PC-3 (cell line): ENCODE results near the gene TMEM43. TPM values are rescaled to one million over a fixed set of nuclear protein-coding genes. Genes with fewer than 3 reads are reported as not detected.
"Not testable (repeated sequence)": the region's sequence is repeated elsewhere in the genome, so short reads cannot be mapped to it uniquely, and the experiment has no call there.

Experiments
- ATAC-seq: fragments of 200-7000 bp; cut with Tn5 transposase; 2 replicates; pipeline ENCODE4 v1.9.1; 2020; ENCODE audit warnings: mild to moderate bottlenecking, moderate library complexity
- BruUV-seq: library from RNA; stranded (reverse); fragments of 400-500 nt; replicated peaks from 2 replicates; lab custom pipeline; 2021; lab: Mats Ljungman, UMichigan
- CTCF ChIA-PET: fragments of 300-600 bp; sonication (Branson Sonifier 250); formaldehyde crosslinking; loops from one replicate; lab custom pipeline; 2022; ENCODE audit warnings: antibody characterized with exemption; lab: Charles Lee
- POLR2A ChIA-PET: fragments of 300-600 bp; sonication (Branson Sonifier 250); formaldehyde crosslinking; loops from one replicate; lab custom pipeline; 2022; ENCODE audit warnings: antibody characterized with exemption; ENCODE audit not compliant: unreplicated experiment; lab: Charles Lee
- DNase-seq: peaks from one replicate; pipeline ENCODE4 v3.0.0-alpha.2; 2015
- H2AFZ ChIP-seq: fragments of 300-600 bp; sonication (generic); 2 replicates; pipeline ENCODE4 v1.6.0; 2016; ENCODE audit warnings: antibody characterized with exemption, low read length
- H3F3A ChIP-seq: fragments of 300-600 bp; sonication (generic); one replicate; pipeline ENCODE4 v1.6.0; 2017; ENCODE audit warnings: antibody characterized with exemption, low read length, control low read depth, mild to moderate bottlenecking; ENCODE audit not compliant: unreplicated experiment
- H3K27ac ChIP-seq: fragments of 300-600 bp; sonication (generic); 2 replicates; pipeline ENCODE4 v1.5.1; 2016; ENCODE audit warnings: mild to moderate bottlenecking, low read length
- H3K27me3 ChIP-seq: fragments of 300-600 bp; sonication (generic); 2 replicates; pipeline ENCODE4 v1.6.1; 2016; ENCODE audit warnings: low read length, mixed read lengths
- H3K36me3 ChIP-seq: fragments of 300-600 bp; sonication (generic); 2 replicates; pipeline ENCODE4 v1.6.1; 2016; ENCODE audit warnings: low read depth, mixed run types, low read length, mixed read lengths
- H3K4me1 ChIP-seq: fragments of 300-600 bp; sonication (generic); 2 replicates; pipeline ENCODE4 v1.5.1; 2016; ENCODE audit warnings: low read length; ENCODE audit not compliant: insufficient read depth
- H3K4me2 ChIP-seq: fragments of 300-600 bp; sonication (generic); 2 replicates; pipeline ENCODE4 v1.6.0; 2016; ENCODE audit warnings: low read length
- H3K4me3 ChIP-seq: fragments of 300-600 bp; sonication (generic); 2 replicates; pipeline ENCODE4 v1.5.1; 2016; ENCODE audit warnings: mild to moderate bottlenecking, low read length, mixed read lengths
- H3K79me2 ChIP-seq: fragments of 300-600 bp; sonication (generic); 2 replicates; pipeline ENCODE4 v1.6.1; 2017; ENCODE audit warnings: low read length, mixed read lengths
- H3K9ac ChIP-seq: fragments of 300-600 bp; sonication (generic); 2 replicates; pipeline ENCODE4 v1.6.0; 2016; ENCODE audit warnings: mild to moderate bottlenecking, low read length
- H3K9me2 ChIP-seq: fragments of 300-600 bp; sonication (generic); replicated peaks from 2 replicates; pipeline ENCODE4 v1.6.1; 2016; ENCODE audit warnings: mixed run types, low read length, mixed read lengths
- H3K9me3 ChIP-seq: fragments of 300-600 bp; sonication (generic); 2 replicates; pipeline ENCODE4 v1.6.1; 2016; ENCODE audit warnings: low read length, mixed read lengths
- H4K20me1 ChIP-seq: fragments of 300-600 bp; sonication (generic); 2 replicates; pipeline ENCODE4 v1.6.1; 2016; ENCODE audit warnings: low read length, mixed read lengths
- EZH2 ChIP-seq: fragments of 300-600 bp; sonication (generic); IDR thresholded peaks from one replicate; pipeline ENCODE4 v1.6.1; 2017; ENCODE audit warnings: antibody characterized with exemption, mild to moderate bottlenecking, low read length; ENCODE audit not compliant: unreplicated experiment
- EZH2phosphoT487 ChIP-seq: fragments of 300-600 bp; sonication (generic); IDR thresholded peaks from 2 replicates; pipeline ENCODE4 v1.6.1; 2018; ENCODE audit warnings: mild to moderate bottlenecking, antibody characterized with exemption, low read length, borderline replicate concordance
- intact Hi-C: fragments of 100-400 bp; cut with micrococcal nuclease; formaldehyde crosslinking; loops from 2 replicates; pipeline ENCODE4 v1.9.0; 2023
- total RNA-seq: library from RNA; depleted of rRNA; stranded (reverse); fragments of >200 nt; gene quantifications from 2 replicates; pipeline ENCODE4 v1.2.3, GENCODE V29; 2014
- TF ChIP-seq, protein P1 (sequence below): fragments of 300-600 bp; sonication (generic); conservative IDR thresholded peaks from 2 replicates; pipeline ENCODE4 v1.5.1; 2017; ENCODE audit warnings: antibody characterized with exemption, low read depth, mild to moderate bottlenecking, low read length

The TMEM43 gene
- total RNA-seq, 1 experiment from 2014 or later = 83.1 TPM

- H3K36me3 ChIP-seq = no peaks in the 10 kb centered on the region
- H3K27ac ChIP-seq = no peak overlapping the region
- CTCF ChIA-PET = no interaction called here
- TF ChIP-seq EZH2 (no peak), EZH2phosphoT487 (no peak)
- TF ChIP-seq, protein P1, sequence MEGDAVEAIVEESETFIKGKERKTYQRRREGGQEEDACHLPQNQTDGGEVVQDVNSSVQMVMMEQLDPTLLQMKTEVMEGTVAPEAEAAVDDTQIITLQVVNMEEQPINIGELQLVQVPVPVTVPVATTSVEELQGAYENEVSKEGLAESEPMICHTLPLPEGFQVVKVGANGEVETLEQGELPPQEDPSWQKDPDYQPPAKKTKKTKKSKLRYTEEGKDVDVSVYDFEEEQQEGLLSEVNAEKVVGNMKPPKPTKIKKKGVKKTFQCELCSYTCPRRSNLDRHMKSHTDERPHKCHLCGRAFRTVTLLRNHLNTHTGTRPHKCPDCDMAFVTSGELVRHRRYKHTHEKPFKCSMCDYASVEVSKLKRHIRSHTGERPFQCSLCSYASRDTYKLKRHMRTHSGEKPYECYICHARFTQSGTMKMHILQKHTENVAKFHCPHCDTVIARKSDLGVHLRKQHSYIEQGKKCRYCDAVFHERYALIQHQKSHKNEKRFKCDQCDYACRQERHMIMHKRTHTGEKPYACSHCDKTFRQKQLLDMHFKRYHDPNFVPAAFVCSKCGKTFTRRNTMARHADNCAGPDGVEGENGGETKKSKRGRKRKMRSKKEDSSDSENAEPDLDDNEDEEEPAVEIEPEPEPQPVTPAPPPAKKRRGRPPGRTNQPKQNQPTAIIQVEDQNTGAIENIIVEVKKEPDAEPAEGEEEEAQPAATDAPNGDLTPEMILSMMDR = no peak
- intact Hi-C loops = no loop called here
- H3K9me2 ChIP-seq = no peaks in the 10 kb centered on the region
- no peaks in the 10 kb centered on the region for H3F3A ChIP-seq
- peaks cover 8% of the 10 kb centered on the region; the same call in 1 of the 2 replicates for H3K27me3 ChIP-seq
- H4K20me1 ChIP-seq = no peaks in the 10 kb centered on the region
- POLR2A ChIA-PET = interaction anchor here (0.7 kb wide), 1 partner anchor 25 kb away, joined by 3 read pairs; no protein-coding TSS in a partner anchor
- no peaks in the 10 kb centered on the region for H3K9me3 ChIP-seq
- ATAC-seq (peak; percentile 73), DNase-seq (peak; percentile 72)
- H3K4me1 ChIP-seq = no peaks in the 10 kb centered on the region
- no peak overlapping the region for H3K4me3 ChIP-seq
- H3K79me2 ChIP-seq = no peaks in the 10 kb centered on the region
- H2AFZ ChIP-seq = no peak overlapping the region
- BruUV-seq = no TSS peak
- H3K9ac ChIP-seq = no peak overlapping the region
- no peak overlapping the region for H3K4me2 ChIP-seq
Observed at GRCh38 chr3:14093831-14094230, 31.0 kb upstream of the TMEM43 start.

DNA sequence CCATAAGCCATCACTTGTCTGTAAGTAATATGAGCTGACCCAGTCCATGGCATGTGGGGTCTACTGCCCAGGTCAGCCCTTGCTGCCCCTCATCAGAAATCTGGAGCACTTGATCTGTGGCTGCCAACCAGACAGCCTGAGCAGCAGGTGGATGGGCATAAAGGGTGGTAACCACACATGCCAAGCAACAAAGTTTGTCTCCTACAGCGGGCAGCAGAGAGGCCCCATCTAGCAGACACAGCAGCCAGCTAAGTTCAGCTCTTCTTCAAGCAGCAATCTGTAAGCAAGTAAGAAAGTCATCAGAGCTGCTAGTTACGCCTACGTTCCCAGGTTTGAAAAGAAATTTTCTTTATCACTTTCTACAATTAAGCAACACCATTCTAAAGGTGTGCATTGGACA lies 28.1 kb upstream of the TMEM43 start:
- intact Hi-C loops = no loop called here
- DNase-seq (peak; percentile 25), ATAC-seq (peak; percentile 62)
- H3K9me2 ChIP-seq = no peaks in the 10 kb centered on the region
- H3K4me2 ChIP-seq = no peak overlapping the region
- H3K27me3 ChIP-seq = peaks cover 21% of the 10 kb centered on the region; the same call in 1 of the 2 replicates
- H4K20me1 ChIP-seq = no peaks in the 10 kb centered on the region
- no peaks in the 10 kb centered on the region for H3K36me3 ChIP-seq
- no TSS peak for BruUV-seq
- TF ChIP-seq EZH2 = no peak
- TF ChIP-seq, protein P1 = no peak; the same call in 1 of the 2 replicates
- TF ChIP-seq EZH2phosphoT487 = no peak
- no peaks in the 10 kb centered on the region for H3F3A ChIP-seq
- no peaks in the 10 kb centered on the region for H3K79me2 ChIP-seq
- no peak overlapping the region for H3K4me3 ChIP-seq
- POLR2A ChIA-PET = no interaction called here
- no peaks in the 10 kb centered on the region for H3K4me1 ChIP-seq
- CTCF ChIA-PET = interaction anchor here (1.1 kb wide), 1 partner anchor 200 kb away, joined by 4 read pairs; no protein-coding TSS in a partner anchor
- no peak overlapping the region for H3K27ac ChIP-seq
- no peaks in the 10 kb centered on the region for H3K9me3 ChIP-seq
- no peak overlapping the region for H3K9ac ChIP-seq
- H2AFZ ChIP-seq = no peak overlapping the region

DNA sequence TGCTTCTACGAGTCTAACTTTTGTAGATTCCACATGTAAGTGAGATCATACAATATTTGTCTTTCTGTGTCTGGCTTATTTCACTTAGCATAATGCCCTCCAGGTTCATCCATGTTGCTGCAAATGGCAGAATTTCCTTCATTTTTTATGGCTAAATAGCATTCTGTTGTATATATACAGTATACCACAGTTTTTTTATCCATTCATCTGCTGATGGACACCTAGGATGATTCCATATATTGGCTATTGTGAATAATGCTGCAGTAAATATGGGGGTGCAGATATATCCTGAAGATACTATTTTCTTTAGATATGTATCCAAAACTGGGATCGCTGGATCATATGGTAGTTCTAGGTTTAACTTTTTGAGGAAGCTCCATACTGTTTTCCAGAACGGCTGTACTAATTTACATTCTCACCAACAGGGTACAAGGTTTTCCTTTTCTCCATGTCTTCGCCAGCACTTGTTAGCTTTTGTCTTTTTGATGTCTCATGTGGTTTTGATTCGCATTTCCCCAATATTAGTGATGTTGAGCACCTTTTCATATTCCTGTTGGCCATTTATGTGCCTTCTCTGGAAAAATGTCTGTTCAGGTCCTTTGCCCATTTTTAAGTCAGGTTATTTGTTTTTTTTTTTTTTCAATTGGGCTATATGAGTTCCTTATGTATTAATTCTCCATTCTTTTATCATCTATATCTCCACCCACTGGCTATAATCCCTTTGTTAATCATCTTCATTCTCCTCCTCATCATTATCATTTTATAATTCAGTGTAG lies 27.0 kb upstream of the TMEM43 start:
- Histone ChIP-seq H3F3A (no peaks in the 10 kb centered on the region), H3K4me1 (no peaks in the 10 kb centered on the region), H3K27me3 (peaks cover 22% of the 10 kb centered on the region; the same call in 1 of the 2 replicates), H3K4me3 (no peak overlapping the region), H3K9ac (no peak overlapping the region), H3K27ac (no peak overlapping the region), H2AFZ (no peak overlapping the region), H3K79me2 (no peaks in the 10 kb centered on the region), H4K20me1 (no peaks in the 10 kb centered on the region), H3K4me2 (no peak overlapping the region), H3K36me3 (no peaks in the 10 kb centered on the region), H3K9me3 (no peaks in the 10 kb centered on the region), H3K9me2 (no peaks in the 10 kb centered on the region)
- POLR2A ChIA-PET = no interaction called here
- ATAC-seq = no peak
- TF ChIP-seq EZH2 = no peak
- no peak for TF ChIP-seq EZH2phosphoT487
- TF ChIP-seq, protein P1 = no peak
- no TSS peak for BruUV-seq
- DNase-seq = no peak
- intact Hi-C loops = no loop called here
- CTCF ChIA-PET = interaction anchor here (1.1 kb wide), 1 partner anchor 201 kb away, joined by 4 read pairs; no protein-coding TSS in a partner anchor

GRCh38 chr3:14109821-14110220 lies 15.0 kb upstream of the TMEM43 start:
- intact Hi-C loops, POLR2A ChIA-PET, H3K4me2 ChIP-seq, H3K9ac ChIP-seq, H3K4me3 ChIP-seq, H3F3A ChIP-seq, ATAC-seq, H4K20me1 ChIP-seq, H3K27me3 ChIP-seq, BruUV-seq, H2AFZ ChIP-seq, H3K27ac ChIP-seq, H3K79me2 ChIP-seq, H3K9me3 ChIP-seq, CTCF ChIA-PET, DNase-seq, H3K9me2 ChIP-seq: not testable (repeated sequence)
- H3K4me1 ChIP-seq = peaks cover 13% of the 10 kb centered on the region
- peaks cover 30% of the 10 kb centered on the region for H3K36me3 ChIP-seq
